HCT116 (cell line): ENCODE data around the gene ALOXE3. TPM values are rescaled to one million over a fixed set of nuclear protein-coding genes. Genes with fewer than 3 reads are reported as not detected.

Experiments
- ATAC-seq: fragments of 200-7000 bp; cut with Tn5 transposase; 2 replicates; pipeline ENCODE4 v1.9.1; 2020; ENCODE audit warnings: mild to moderate bottlenecking, moderate library complexity
- BruUV-seq: library from RNA; stranded (reverse); fragments of 400-500 nt; replicated peaks from 2 replicates; lab custom pipeline; 2021; lab: Mats Ljungman, UMichigan
- CTCF ChIA-PET: fragments of 300-600 bp; sonication (Branson Sonifier 250); formaldehyde crosslinking; loops from one replicate; lab custom pipeline; 2021; ENCODE audit warnings: antibody characterized with exemption; lab: Charles Lee
- POLR2A ChIA-PET: fragments of 300-600, 350-600 bp; sonication (Branson Sonifier 250); formaldehyde crosslinking; loops from one replicate; lab custom pipeline; 2021; ENCODE audit warnings: antibody characterized with exemption; lab: Charles Lee
- RAD21 ChIA-PET, 2 experiments: fragments of 300-600 bp; sonication (Branson Sonifier 250); formaldehyde crosslinking; loops; one replicate each; lab custom pipeline; 2023; ENCODE audit warnings: low total read pairs in 2 of 2; ENCODE audit not compliant: uncharacterized antibody in 2 of 2, unreplicated experiment in 2 of 2, low non-redundant PET in 1 of 2; lab: Charles Lee
- DNase-seq: peaks from one replicate; pipeline ENCODE4 v3.0.0-alpha.2; 2010; ENCODE audit warnings: low read depth, low spot score
- H2AFZ ChIP-seq: fragments of 200-600 bp; shearing (Covaris generic), sonication (generic); 2 replicates; pipeline ENCODE4 v1.6.1; 2017; ENCODE audit warnings: low read depth, mixed run types, mixed read lengths, antibody characterized with exemption, low read length; ENCODE audit not compliant: poor library complexity, severe bottlenecking
- H3K27ac ChIP-seq: 2 replicates; pipeline ENCODE4 v1.5.1; 2012; ENCODE audit warnings: low read depth, low read length
- H3K27me3 ChIP-seq: fragments of 200-600 bp; sonication (generic); 2 replicates; pipeline ENCODE4 v1.6.1; 2016; ENCODE audit warnings: mixed run types, low read length, mixed read lengths; ENCODE audit not compliant: insufficient read depth
- H3K36me3 ChIP-seq, 2 experiments: fragments of 200-500 bp in 1 of 2; fragments of 200-600 bp in 1 of 2; sonication (Bioruptor generic) in 1 of 2; sonication (generic) in 1 of 2; 2 replicates each; pipeline versions ENCODE4 v1.5.1 to v1.6.1; 2014 to 2016; ENCODE audit warnings: low read length in 2 of 2, inconsistent platforms in 1 of 2, mixed read lengths in 1 of 2, mixed run types in 1 of 2; ENCODE audit not compliant: insufficient read depth in 2 of 2, control insufficient read depth in 1 of 2
- H3K4me1 ChIP-seq, 2 experiments: fragments of 200-600 bp in 1 of 2; sonication (generic) in 1 of 2; 2 replicates each; pipeline versions ENCODE4 v1.5.1 to v1.6.1; 2012 to 2017; ENCODE audit warnings: low read length in 2 of 2, inconsistent platforms in 1 of 2, mild to moderate bottlenecking in 1 of 2, mixed read lengths in 1 of 2, mixed run types in 1 of 2, moderate library complexity in 1 of 2; ENCODE audit not compliant: insufficient read depth in 2 of 2, control insufficient read depth in 1 of 2
- H3K4me2 ChIP-seq: fragments of 200-600 bp; sonication (generic); 2 replicates; pipeline ENCODE4 v1.6.1; 2017; ENCODE audit warnings: mixed run types, low read length, mixed read lengths
- H3K4me3 ChIP-seq, 2 experiments: fragments of 200-600 bp in 1 of 2; sonication (generic) in 1 of 2; replicated peaks in 1 of 2; 2 replicates each; pipeline ENCODE4 v1.5.1; 2011 to 2016; ENCODE audit warnings: low read length in 2 of 2, control low read depth in 1 of 2, low read depth in 1 of 2, mild to moderate bottlenecking in 1 of 2, mixed read lengths in 1 of 2, mixed run types in 1 of 2
- H3K79me2 ChIP-seq: fragments of 200-600 bp; sonication (generic); 2 replicates; pipeline ENCODE4 v1.6.1; 2017; ENCODE audit warnings: mild to moderate bottlenecking, mixed run types, low read length, moderate library complexity, mixed read lengths; ENCODE audit not compliant: insufficient read depth
- H3K9ac ChIP-seq: fragments of 200-600 bp; sonication (generic); 2 replicates; pipeline ENCODE4 v1.6.1; 2016; ENCODE audit warnings: low read length, mixed read lengths
- H3K9me2 ChIP-seq: fragments of 200-600 bp; sonication (generic), shearing (Covaris generic); 2 replicates; pipeline ENCODE4 v1.6.1; 2017; ENCODE audit warnings: mixed run types, mild to moderate bottlenecking, moderate library complexity; ENCODE audit not compliant: insufficient read depth
- H3K9me3 ChIP-seq, 2 experiments: fragments of 200-500 bp in 1 of 2; fragments of 200-600 bp in 1 of 2; sonication (Bioruptor generic) in 1 of 2; sonication (generic) in 1 of 2; 2 replicates each; pipeline ENCODE4 v1.6.1; 2014 to 2017; ENCODE audit warnings: low read length in 2 of 2, mixed read lengths in 2 of 2, inconsistent platforms in 1 of 2, low read depth in 1 of 2, mild to moderate bottlenecking in 1 of 2, mixed run types in 1 of 2, moderate library complexity in 1 of 2; ENCODE audit not compliant: control insufficient read depth in 1 of 2, insufficient read depth in 1 of 2
- H4K20me1 ChIP-seq: fragments of 200-600 bp; sonication (generic), shearing (Covaris generic); 2 replicates; pipeline ENCODE4 v1.6.1; 2017; ENCODE audit warnings: mixed run types, mild to moderate bottlenecking, moderate library complexity; ENCODE audit not compliant: insufficient read depth
- ATF3 ChIP-seq: IDR thresholded peaks from 2 replicates; pipeline ENCODE4 v1.6.1; 2012
- CTCF ChIP-seq, 3 experiments: fragments of 200-600 bp in 1 of 3; sonication (generic) in 1 of 3; IDR thresholded peaks in 2 of 3; conservative IDR thresholded peaks in 1 of 3; 2 replicates each; pipeline ENCODE4 v1.5.1; 2012 to 2017; ENCODE audit warnings: low read depth in 2 of 3, low read length in 2 of 3, antibody characterized with exemption in 1 of 3, borderline replicate concordance in 1 of 3, control low read depth in 1 of 3, mild to moderate bottlenecking in 1 of 3, mixed read lengths in 1 of 3, mixed run types in 1 of 3, moderate library complexity in 1 of 3; ENCODE audit not compliant: insufficient read depth in 1 of 3
- EGR1 ChIP-seq: IDR thresholded peaks from 2 replicates; pipeline ENCODE4 v1.6.1; 2012; ENCODE audit warnings: low read depth
- JUND ChIP-seq: IDR thresholded peaks from 2 replicates; pipeline ENCODE4 v1.6.1; 2012
- MAX ChIP-seq: IDR thresholded peaks from 2 replicates; pipeline ENCODE4 v1.6.1; 2012
- RAD21 ChIP-seq: IDR thresholded peaks from 2 replicates; pipeline ENCODE4 v1.6.1; 2012; ENCODE audit warnings: low read depth, mild to moderate bottlenecking
- ZBTB33 ChIP-seq: IDR thresholded peaks from 2 replicates; pipeline ENCODE4 v1.6.1; 2011; ENCODE audit warnings: mild to moderate bottlenecking, low read length, moderate library complexity; ENCODE audit not compliant: insufficient replicate concordance; ENCODE audit errors: extremely low read depth
- ZNF274 ChIP-seq: fragments of 200-500 bp; sonication (Bioruptor generic); IDR thresholded peaks from 2 replicates; pipeline ENCODE4 v1.6.1; 2014; ENCODE audit warnings: mild to moderate bottlenecking, low read depth, low read length, inconsistent platforms
- intact Hi-C: fragments of 100-400 bp; cut with micrococcal nuclease; formaldehyde crosslinking; loops from 2 replicates; pipeline ENCODE4 v1.10.0; 2022
- total RNA-seq: library from RNA; stranded (reverse); gene quantifications from one replicate; pipeline ENCODE4 v1.2.1, GENCODE V29; 2021; ENCODE audit not compliant: unreplicated experiment

The ALOXE3 gene
- total RNA-seq, 1 experiment from 2014 or later = 3.5 TPM

GRCh38 chr17:8121407-8121680 lies 3.0 kb upstream of the ALOXE3 start:
- ChIA-PET POLR2A (no interaction called here), RAD21 (interaction anchor here in 1 of 2 experiments (1.2 kb wide), 1 partner anchor 48 kb away, joined by 3 read pairs; no protein-coding TSS in a partner anchor), CTCF (interaction anchor here (1.1 kb wide), 1 partner anchor 13 kb away, joined by 3 read pairs; no protein-coding TSS in a partner anchor)
- Histone ChIP-seq H3K36me3 (no peaks in the 10 kb centered on the region), H3K9ac (peak overlapping the region; percentile 51), H3K79me2 (no peaks in the 10 kb centered on the region), H3K27me3 (no peaks in the 10 kb centered on the region), H3K4me1 (peaks cover 28 to 78% of the 10 kb centered on the region in 2 experiments), H3K27ac (no peak overlapping the region; the same call in 1 of the 2 replicates), H4K20me1 (peaks cover 3% of the 10 kb centered on the region; the same call in 1 of the 2 replicates), H2AFZ (peak overlapping the region; percentile 66), H3K4me3 (peak overlapping the region; percentile 52 to 61), H3K9me2 (no peaks in the 10 kb centered on the region), H3K9me3 (no peaks in the 10 kb centered on the region), H3K4me2 (peak overlapping the region; percentile 92)
- BruUV-seq = no TSS peak
- DNase-seq (no peak), ATAC-seq (peak; percentile 0; the same call in 1 of the 2 replicates)
- intact Hi-C loops = loop anchor here (2.0 to 10.0 kb wide), 3 partner anchors 17 to 263 kb away; partner anchors contain the start of gene RPL26
- no peak for TF ChIP-seq RAD21
- TF ChIP-seq EGR1 = no peak
- no peak for TF ChIP-seq CTCF (IDR thresholded peaks at IDR 0.05 in 2 of 3, conservative IDR thresholded peaks at IDR 0.05 in 1 of 3; ENCODE audit: borderline replicate concordance in 1 of 3, insufficient read depth in 1 of 3, low read depth in 2 of 3, low read length in 2 of 3)
- TF ChIP-seq JUND = no peak

- DNase-seq (peak; percentile 88), ATAC-seq (peak; percentile 39)
- peak overlapping the region; percentile 62 for H3K27ac ChIP-seq
- peak overlapping the region; percentile 63 for H3K9ac ChIP-seq
- intact Hi-C loops = loop anchor here (2.0 to 10.0 kb wide), 3 partner anchors 18 to 264 kb away; partner anchors contain the start of gene RPL26
- ChIA-PET CTCF (interaction anchor here (1.0 to 4.0 kb wide), 10 partner anchors 10 to 101 kb away, joined by 3 to 26 read pairs (median 7); partner anchors contain the start of gene AURKB), RAD21 (no interaction called here), POLR2A (interaction anchor here (1.0 to 4.1 kb wide), 8 partner anchors 10 to 101 kb away, joined by 3 to 43 read pairs (median 5); partner anchors contain the start of gene AURKB)
- no TSS peak for BruUV-seq
- H3K4me3 ChIP-seq = peak overlapping the region; percentile 52 to 61
- peak overlapping the region; percentile 92 for H3K4me2 ChIP-seq
- H2AFZ ChIP-seq = peak overlapping the region; percentile 77
- H3K79me2 ChIP-seq = no peaks in the 10 kb centered on the region
- no peaks in the 10 kb centered on the region for H3K27me3 ChIP-seq
- peaks cover 3% of the 10 kb centered on the region; the same call in 1 of the 2 replicates for H4K20me1 ChIP-seq
- H3K9me3 ChIP-seq = no peaks in the 10 kb centered on the region
- no peaks in the 10 kb centered on the region for H3K9me2 ChIP-seq
- no peaks in the 10 kb centered on the region for H3K36me3 ChIP-seq
- H3K4me1 ChIP-seq = peaks cover 23 to 73% of the 10 kb centered on the region in 2 experiments
- TF ChIP-seq ZBTB33 (peak; percentile 64), CTCF (IDR thresholded peaks at IDR 0.05 in 2 of 3, conservative IDR thresholded peaks at IDR 0.05 in 1 of 3; ENCODE audit: borderline replicate concordance in 1 of 3, insufficient read depth in 1 of 3, low read depth in 2 of 3, low read length in 2 of 3) (peak in 2 of 3 experiments; percentile 35 to 43; a peak in 3 of 6 replicates), RAD21 (0 out of 2 replicates have a peak, but pooled peaks have one; percentile 12), MAX (peak; percentile 67), ATF3 (peak; percentile 94), ZNF274 (no peak)
Observed at GRCh38 chr17:8120520-8121406, 2.4 kb upstream of the ALOXE3 start.
